ENCODE measurements around the gene OTOG.

Gene OTOG

GRCh38 chr11:17556999-17557398 lies 9.9 kb downstream of the OTOG start:
- TF ChIP-seq CTCF (conservative IDR thresholded peaks at IDR 0.05; ENCODE audit: low read depth, low read length) = no peak
- H3K4me1 ChIP-seq (ENCODE audit: low read depth, poor library complexity, severe bottlenecking) = no peaks in the 10 kb centered on the region
- no peaks in the 10 kb centered on the region for H3K79me2 ChIP-seq (ENCODE audit: insufficient read depth, low read depth)

GRCh38 chr11:17558025-17558780 lies 11.1 kb downstream of the OTOG start:
- H3K36me3 ChIP-seq (ENCODE audit: insufficient read depth) = no peaks in the 10 kb centered on the region
- no peaks in the 10 kb centered on the region for H3K27me3 ChIP-seq (ENCODE audit: insufficient read depth, low read depth)
- H3K4me3 ChIP-seq (IDR thresholded peaks at IDR 0.05; ENCODE audit: insufficient read depth, low read depth, low read length) = no peak overlapping the region
- H2AFZ ChIP-seq (ENCODE audit: low read depth) = no peak overlapping the region
- H3K79me2 ChIP-seq (ENCODE audit: insufficient read depth, low read depth) = no peaks in the 10 kb centered on the region
- no peak overlapping the region for H3K9ac ChIP-seq
- no peaks in the 10 kb centered on the region for H4K20me1 ChIP-seq (ENCODE audit: insufficient read depth)
- H3K4me1 ChIP-seq (ENCODE audit: low read depth, poor library complexity, severe bottlenecking) = no peaks in the 10 kb centered on the region
- H3K4me2 ChIP-seq = no peak overlapping the region
- H3K27ac ChIP-seq = no peak overlapping the region
- no peak for TF ChIP-seq CTCF (conservative IDR thresholded peaks at IDR 0.05; ENCODE audit: low read depth, low read length)

More at GRCh38 chr11:17556999-17557398, 9.9 kb downstream of the OTOG start:
- H3K36me3 ChIP-seq (ENCODE audit: insufficient read depth) = no peaks in the 10 kb centered on the region
- H3K27ac ChIP-seq = no peak overlapping the region
- H3K27me3 ChIP-seq (ENCODE audit: insufficient read depth, low read depth) = no peaks in the 10 kb centered on the region
- no peak overlapping the region for H3K4me2 ChIP-seq
- H4K20me1 ChIP-seq (ENCODE audit: insufficient read depth) = no peaks in the 10 kb centered on the region
- H3K9ac ChIP-seq = no peak overlapping the region
- no peak overlapping the region for H3K4me3 ChIP-seq (IDR thresholded peaks at IDR 0.05; ENCODE audit: insufficient read depth, low read depth, low read length)
- H2AFZ ChIP-seq (ENCODE audit: low read depth) = no peak overlapping the region

GRCh38 chr11:17558916-17559315 lies 11.9 kb downstream of the OTOG start:
- H3K4me3 ChIP-seq (IDR thresholded peaks at IDR 0.05; ENCODE audit: insufficient read depth, low read depth, low read length) = no peak overlapping the region
- no peaks in the 10 kb centered on the region for H3K27me3 ChIP-seq (ENCODE audit: insufficient read depth, low read depth)

GRCh38 chr11:17559341-17560087 lies 12.5 kb downstream of the OTOG start:
- Histone ChIP-seq H3K4me2 (no peak overlapping the region), H3K27ac (no peak overlapping the region), H3K9ac (no peak overlapping the region), H3K79me2 (ENCODE audit: insufficient read depth, low read depth) (no peaks in the 10 kb centered on the region), H2AFZ (ENCODE audit: low read depth) (no peak overlapping the region), H3K4me1 (ENCODE audit: low read depth, poor library complexity, severe bottlenecking) (no peaks in the 10 kb centered on the region), H3K27me3 (ENCODE audit: insufficient read depth, low read depth) (no peaks in the 10 kb centered on the region), H4K20me1 (ENCODE audit: insufficient read depth) (no peaks in the 10 kb centered on the region), H3K4me3 (IDR thresholded peaks at IDR 0.05; ENCODE audit: insufficient read depth, low read depth, low read length) (no peak overlapping the region), H3K36me3 (ENCODE audit: insufficient read depth) (no peaks in the 10 kb centered on the region)
- no peak for TF ChIP-seq CTCF (conservative IDR thresholded peaks at IDR 0.05; ENCODE audit: low read depth, low read length)

More at GRCh38 chr11:17558916-17559315, 11.9 kb downstream of the OTOG start:
- Histone ChIP-seq H2AFZ (ENCODE audit: low read depth) (no peak overlapping the region), H3K79me2 (ENCODE audit: insufficient read depth, low read depth) (no peaks in the 10 kb centered on the region), H3K27ac (no peak overlapping the region), H4K20me1 (ENCODE audit: insufficient read depth) (no peaks in the 10 kb centered on the region), H3K4me1 (ENCODE audit: low read depth, poor library complexity, severe bottlenecking) (no peaks in the 10 kb centered on the region), H3K9ac (no peak overlapping the region), H3K36me3 (ENCODE audit: insufficient read depth) (no peaks in the 10 kb centered on the region), H3K4me2 (no peak overlapping the region)
- no peak for TF ChIP-seq CTCF (conservative IDR thresholded peaks at IDR 0.05; ENCODE audit: low read depth, low read length)

Measured in KMS-11 (cell line).